Endothelial cell of umbilical vein (primary cell): Measurements from ENCODE around the gene AP3M1.

Source experiments
- EZH2 ChIP-seq: IDR thresholded peaks from 2 replicates; pipeline ENCODE4 v1.6.1; 2012; ENCODE audit warnings: borderline replicate concordance, low read depth, mild to moderate bottlenecking, moderate library complexity, low read length, inconsistent platforms; ENCODE audit not compliant: severe bottlenecking
- POLR2A ChIP-seq: IDR thresholded peaks from 2 replicates; pipeline ENCODE4 v1.6.1; 2012; ENCODE audit warnings: low read depth, mild to moderate bottlenecking, control low read depth, low read length
- POLR2AphosphoS5 ChIP-seq: IDR thresholded peaks from 2 replicates; pipeline ENCODE4 v1.6.1; 2012; ENCODE audit warnings: low read depth, mild to moderate bottlenecking, control low read depth, low read length, moderate library complexity; ENCODE audit not compliant: insufficient read depth
- TF ChIP-seq, protein P1 (sequence below), 2 donors: IDR thresholded peaks; 1 replicate in 1 of 2; 2 replicates in 1 of 2; pipeline ENCODE4 v1.5.1; 2011; ENCODE audit warnings: low read length in 2 of 2, mild to moderate bottlenecking in 2 of 2, moderate library complexity in 2 of 2, control low read depth in 1 of 2, inconsistent platforms in 1 of 2, low read depth in 1 of 2; ENCODE audit not compliant: insufficient read depth in 1 of 2; ENCODE audit errors: extremely low read depth in 1 of 2
- TF ChIP-seq, protein P2 (sequence below): IDR thresholded peaks from 2 replicates; pipeline ENCODE4 v1.6.1; 2011; ENCODE audit not compliant: insufficient read depth, insufficient read length

DNA sequence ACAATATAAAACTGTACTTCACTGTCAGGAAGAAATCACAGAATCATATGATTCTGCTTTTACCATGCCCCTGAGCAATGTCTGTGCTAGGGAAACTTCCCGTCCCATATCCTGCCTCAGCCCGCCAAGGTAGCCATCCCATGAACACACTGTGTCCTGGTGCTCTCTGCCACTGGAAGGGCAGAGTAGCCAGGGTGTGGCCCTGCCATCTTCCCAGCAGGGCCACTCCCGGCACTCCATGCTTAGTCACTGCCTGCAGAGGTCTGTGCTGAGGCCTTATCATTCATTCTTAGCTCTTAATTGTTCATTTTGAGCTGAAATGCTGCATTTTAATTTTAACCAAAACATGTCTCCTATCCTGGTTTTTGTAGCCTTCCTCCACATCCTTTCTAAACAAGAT, 31.8 kb downstream of the AP3M1 start:
- TF ChIP-seq, protein P1, sequence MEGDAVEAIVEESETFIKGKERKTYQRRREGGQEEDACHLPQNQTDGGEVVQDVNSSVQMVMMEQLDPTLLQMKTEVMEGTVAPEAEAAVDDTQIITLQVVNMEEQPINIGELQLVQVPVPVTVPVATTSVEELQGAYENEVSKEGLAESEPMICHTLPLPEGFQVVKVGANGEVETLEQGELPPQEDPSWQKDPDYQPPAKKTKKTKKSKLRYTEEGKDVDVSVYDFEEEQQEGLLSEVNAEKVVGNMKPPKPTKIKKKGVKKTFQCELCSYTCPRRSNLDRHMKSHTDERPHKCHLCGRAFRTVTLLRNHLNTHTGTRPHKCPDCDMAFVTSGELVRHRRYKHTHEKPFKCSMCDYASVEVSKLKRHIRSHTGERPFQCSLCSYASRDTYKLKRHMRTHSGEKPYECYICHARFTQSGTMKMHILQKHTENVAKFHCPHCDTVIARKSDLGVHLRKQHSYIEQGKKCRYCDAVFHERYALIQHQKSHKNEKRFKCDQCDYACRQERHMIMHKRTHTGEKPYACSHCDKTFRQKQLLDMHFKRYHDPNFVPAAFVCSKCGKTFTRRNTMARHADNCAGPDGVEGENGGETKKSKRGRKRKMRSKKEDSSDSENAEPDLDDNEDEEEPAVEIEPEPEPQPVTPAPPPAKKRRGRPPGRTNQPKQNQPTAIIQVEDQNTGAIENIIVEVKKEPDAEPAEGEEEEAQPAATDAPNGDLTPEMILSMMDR (IDR thresholded peaks at IDR 0.05; ENCODE audit: extremely low read depth in 1 of 2, insufficient read depth in 1 of 2, low read depth in 1 of 2, low read length in 2 of 2), result no peak
- TF ChIP-seq POLR2AphosphoS5 (no peak), EZH2 (no peak), POLR2A (no peak)
- TF ChIP-seq, protein P2, sequence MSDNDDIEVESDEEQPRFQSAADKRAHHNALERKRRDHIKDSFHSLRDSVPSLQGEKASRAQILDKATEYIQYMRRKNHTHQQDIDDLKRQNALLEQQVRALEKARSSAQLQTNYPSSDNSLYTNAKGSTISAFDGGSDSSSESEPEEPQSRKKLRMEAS, result no peak
